ENCODE results near the gene SFTPD. TPM values are rescaled to one million over a fixed set of nuclear protein-coding genes. Genes with fewer than 3 reads are reported as not detected.

Gene SFTPD
- total and polyA plus RNA-seq, 9 of the 15 experiments (the other 6 are each of a cell fraction or from before 2014, with no cell fraction given): 0.20 TPM; not detected in 8

- Histone ChIP-seq H3K79me2 (ENCODE audit: control insufficient read depth, insufficient read depth, low read length) (no peaks in the 10 kb centered on the region), H3K9me3 (replicated peaks; ENCODE audit: control insufficient read depth, insufficient read depth, low read depth, low read length) (no peaks in the 10 kb centered on the region), H3K36me3 (ENCODE audit: control insufficient read depth, insufficient read depth, low read length) (no peaks in the 10 kb centered on the region), H2AFZ (ENCODE audit: low read depth, low read length) (no peak overlapping the region), H3K9me1 (ENCODE audit: control insufficient read depth, insufficient read depth, low read length) (no peaks in the 10 kb centered on the region), H4K20me1 (replicated peaks; ENCODE audit: control insufficient read depth, insufficient read depth, low read length) (no peaks in the 10 kb centered on the region), H3K4me1 (replicated peaks in 1 of 2; ENCODE audit: control insufficient read depth in 2 of 2, insufficient read depth in 2 of 2, low read length in 2 of 2) (peaks cover 3 to 4% of the 10 kb centered on the region in 2 experiments; a peak in 3 of 5 replicates), H3K27ac (ENCODE audit: extremely low read depth, low read depth, low read length) (no peak overlapping the region), H3K9ac (ENCODE audit: insufficient read depth in 1 of 2, low read depth in 2 of 2, low read length in 2 of 2) (no peak overlapping the region), H3K4me2 (ENCODE audit: insufficient read depth, low read length) (no peak overlapping the region), H3K27me3 (ENCODE audit: control insufficient read depth in 2 of 2, insufficient read depth in 2 of 2, low read length in 2 of 2) (peaks cover 32 to 56% of the 10 kb centered on the region in 2 experiments), H3K4me3 (no peak overlapping the region)
- CTCF ChIA-PET (ENCODE audit: low intra/inter-chr PET ratio): no interaction called here
- no TSS peak for BruUV-seq (replicated peaks)
- TF ChIP-seq ZNF512 (tag; IDR thresholded peaks at IDR 0.05) (peak; percentile 77; the same call in 1 of the 2 replicates), ZNF354B (CRISPR knock-in tag; IDR thresholded peaks at IDR 0.05) (no peak), BCOR (IDR thresholded peaks at IDR 0.05) (no peak), GABPA (tag; conservative IDR thresholded peaks at IDR 0.05; ENCODE audit: low read depth) (no peak), RBM15 (IDR thresholded peaks at IDR 0.05; ENCODE audit: insufficient read depth, low read length) (no peak), HBP1 (CRISPR knock-in tag; IDR thresholded peaks at IDR 0.05) (0 out of 2 replicates have a peak, but pooled peaks have one; percentile 47), CBX2 (IDR thresholded peaks at IDR 0.05; ENCODE audit: insufficient read depth, low read length, poor library complexity, severe bottlenecking) (no peak), PKNOX1 (IDR thresholded peaks at IDR 0.05) (peak; percentile 70), CBX8 (IDR thresholded peaks at IDR 0.05; ENCODE audit: borderline replicate concordance, extremely low read depth, low read depth, low read length, poor library complexity, severe bottlenecking) (no peak), HLTF (IDR thresholded peaks at IDR 0.05) (no peak), ZNF121 (CRISPR knock-in tag; conservative IDR thresholded peaks at IDR 0.05) (no peak), HOMEZ (CRISPR knock-in tag; IDR thresholded peaks at IDR 0.05) (no peak), KLF6 (CRISPR knock-in tag; IDR thresholded peaks at IDR 0.05; ENCODE audit: borderline replicate concordance) (no peak), THRB (CRISPR knock-in tag; conservative IDR thresholded peaks at IDR 0.05) (peak; percentile 44; the same call in 1 of the 2 replicates)
- WGBS (ENCODE audit: insufficient coverage, low coverage, missing lambda C conversion rate): 4% methylated on average over 3 of the region's 3 CpGs
- in situ Hi-C loops (cut with MboI) (no loop called here), intact Hi-C loops (cut with micrococcal nuclease) (loop anchor here (5.0 kb wide), 5 partner anchors 103 to 388 kb away; no protein-coding TSS in a partner anchor)
- FAIRE-seq: no peak
- POLR2A ChIA-PET: interaction anchor here (0.9 to 1.0 kb wide), 2 partner anchors 10 to 12 kb away, joined by 3 read pairs; no protein-coding TSS in a partner anchor
- no peak for DNase-seq (ENCODE audit: extremely low read depth in 1 of 4, low spot score in 3 of 4)
- no peak for ATAC-seq
These were observed 23.3 kb downstream of the SFTPD start for GRCh38 chr10:79925614-79926013.
